GM23338 (cell line): ENCODE measurements around the gene TMEM120B. TPM values are rescaled to one million over a fixed set of nuclear protein-coding genes. Genes with fewer than 3 reads are reported as not detected.

ENCODE experiments used
- ATAC-seq: fragments of 200-7000 bp; cut with Tn5 transposase; 3 replicates; pipeline ENCODE4 v1.9.1; 2020
- DNase-seq: peaks from one replicate; pipeline ENCODE4 v3.0.0-alpha.2; 2015; ENCODE audit warnings: low spot score
- H2AFZ ChIP-seq: fragments of 200-600 bp; sonication (generic); 2 replicates; pipeline ENCODE4 v1.8.0; 2016; ENCODE audit warnings: antibody characterized with exemption, mild to moderate bottlenecking, moderate library complexity
- H3F3A ChIP-seq: fragments of 200-600 bp; sonication (generic); replicated peaks from 2 replicates; pipeline ENCODE4 v1.8.0; 2017; ENCODE audit warnings: antibody characterized with exemption, mixed run types, low read depth
- H3K27ac ChIP-seq: fragments of 200-600 bp; sonication (generic); 2 replicates; pipeline ENCODE4 v1.6.1; 2016; ENCODE audit warnings: low read depth
- H3K27me3 ChIP-seq: fragments of 200-600 bp; sonication (generic); 2 replicates; pipeline ENCODE4 v1.8.0; 2016; ENCODE audit warnings: mild to moderate bottlenecking, mixed run types, moderate library complexity; ENCODE audit not compliant: insufficient read depth
- H3K36me3 ChIP-seq: fragments of 200-600 bp; sonication (generic); 2 replicates; pipeline ENCODE4 v1.8.0; 2016; ENCODE audit warnings: mild to moderate bottlenecking; ENCODE audit not compliant: insufficient read depth
- H3K4me1 ChIP-seq: fragments of 200-600 bp; sonication (generic); 2 replicates; pipeline ENCODE4 v1.8.0; 2016; ENCODE audit warnings: mild to moderate bottlenecking, moderate library complexity; ENCODE audit not compliant: insufficient read depth
- H3K4me2 ChIP-seq: fragments of 200-600 bp; sonication (generic); 2 replicates; pipeline ENCODE4 v1.7.1; 2017; ENCODE audit warnings: mixed run types
- H3K4me3 ChIP-seq: fragments of 200-600 bp; sonication (generic); 2 replicates; pipeline ENCODE4 v1.6.1; 2016; ENCODE audit warnings: mixed run types
- H3K79me2 ChIP-seq: fragments of 200-600 bp; sonication (generic); replicated peaks from 2 replicates; pipeline ENCODE4 v1.8.0; 2017; ENCODE audit warnings: mild to moderate bottlenecking; ENCODE audit not compliant: insufficient read depth
- H3K9me2 ChIP-seq: fragments of 200-600 bp; sonication (generic); 2 replicates; pipeline ENCODE4 v1.8.0; 2017; ENCODE audit not compliant: insufficient read depth
- H4K20me1 ChIP-seq: fragments of 200-600 bp; sonication (generic); replicated peaks from 2 replicates; pipeline ENCODE4 v1.8.0; 2017; ENCODE audit warnings: mild to moderate bottlenecking; ENCODE audit not compliant: insufficient read depth
- H3K27ac Mint-ChIP-seq: 2 replicates; pipeline ENCODE4 v1.8.0; 2020; ENCODE audit warnings: inconsistent platforms, mild to moderate bottlenecking, moderate library complexity, mixed read lengths
- H3K27me3 Mint-ChIP-seq: 3 replicates; pipeline ENCODE4 v1.8.0; 2022; ENCODE audit warnings: low read depth, mild to moderate bottlenecking, moderate library complexity, mixed read lengths, inconsistent platforms; ENCODE audit not compliant: insufficient read depth, poor library complexity
- H3K36me3 Mint-ChIP-seq: 3 replicates; pipeline ENCODE4 v1.8.0; 2021; ENCODE audit warnings: low read depth, mild to moderate bottlenecking, inconsistent platforms, moderate library complexity, mixed read lengths
- H3K4me1 Mint-ChIP-seq: 3 replicates; pipeline ENCODE4 v1.8.0; 2020; ENCODE audit warnings: mild to moderate bottlenecking, inconsistent platforms, mixed read lengths
- H3K4me3 Mint-ChIP-seq: 3 replicates; pipeline ENCODE4 v1.8.0; 2021; ENCODE audit warnings: moderate library complexity, mild to moderate bottlenecking, inconsistent platforms, mixed read lengths
- H3K9me3 Mint-ChIP-seq: 3 replicates; pipeline ENCODE4 v1.8.0; 2020; ENCODE audit warnings: moderate library complexity, mild to moderate bottlenecking, inconsistent platforms, mixed read lengths
- CREB1 ChIP-seq: fragments of 250-450 bp; sonication (Bioruptor Pico); IDR thresholded peaks from 2 replicates; pipeline ENCODE4 v1.5.0; 2020; ENCODE audit warnings: low read depth, mild to moderate bottlenecking, moderate library complexity
- EZH2 ChIP-seq: fragments of 200-600 bp; sonication (generic); IDR thresholded peaks from one replicate; pipeline ENCODE4 v1.8.0; 2017; ENCODE audit warnings: antibody characterized with exemption, mild to moderate bottlenecking, low read depth; ENCODE audit not compliant: unreplicated experiment
- EZH2phosphoT487 ChIP-seq: fragments of 200-600 bp; sonication (generic); IDR thresholded peaks from one replicate; pipeline ENCODE4 v1.8.1; 2018; ENCODE audit warnings: antibody characterized with exemption; ENCODE audit not compliant: unreplicated experiment
- JUNB ChIP-seq: IDR thresholded peaks from one replicate; pipeline ENCODE4 v1.6.1; 2016; ENCODE audit warnings: antibody characterized with exemption; ENCODE audit not compliant: unreplicated experiment
- POLR2AphosphoS5 ChIP-seq: IDR thresholded peaks from 2 replicates; pipeline ENCODE4 v1.6.1; 2016; ENCODE audit warnings: antibody characterized with exemption, low read depth
- ZNF331 ChIP-seq: fragments of 250-450 bp; sonication (Bioruptor Pico); IDR thresholded peaks from 2 replicates; pipeline ENCODE4 v1.5.0; 2020; ENCODE audit warnings: low read depth, mild to moderate bottlenecking, moderate library complexity
- polyA plus RNA-seq: library from polyadenylated mRNA; unstranded; fragments of >200 nt; fragmentation: Nextera tagmentation; extraction: Ambion mirVana; gene quantifications from 2 replicates; pipeline ENCODE4 v1.2.1, GENCODE V29; 2016
- total RNA-seq: library from RNA; depleted of rRNA; stranded (reverse); fragments of >200 nt; shearing (Covaris generic); gene quantifications from 2 replicates; pipeline ENCODE4 v1.2.3, GENCODE V29; 2014
- TF ChIP-seq, protein P1 (sequence below): IDR thresholded peaks from one replicate; pipeline ENCODE4 v1.6.1; 2018; ENCODE audit warnings: antibody characterized with exemption; ENCODE audit not compliant: unreplicated experiment
- TF ChIP-seq, protein P2 (sequence below): IDR thresholded peaks from 2 replicates; pipeline ENCODE4 v1.6.1; 2016; ENCODE audit warnings: antibody characterized with exemption

The TMEM120B gene
- total and polyA plus RNA-seq, 2 experiments from 2014 or later: 15.0 to 36.0 TPM

DNA sequence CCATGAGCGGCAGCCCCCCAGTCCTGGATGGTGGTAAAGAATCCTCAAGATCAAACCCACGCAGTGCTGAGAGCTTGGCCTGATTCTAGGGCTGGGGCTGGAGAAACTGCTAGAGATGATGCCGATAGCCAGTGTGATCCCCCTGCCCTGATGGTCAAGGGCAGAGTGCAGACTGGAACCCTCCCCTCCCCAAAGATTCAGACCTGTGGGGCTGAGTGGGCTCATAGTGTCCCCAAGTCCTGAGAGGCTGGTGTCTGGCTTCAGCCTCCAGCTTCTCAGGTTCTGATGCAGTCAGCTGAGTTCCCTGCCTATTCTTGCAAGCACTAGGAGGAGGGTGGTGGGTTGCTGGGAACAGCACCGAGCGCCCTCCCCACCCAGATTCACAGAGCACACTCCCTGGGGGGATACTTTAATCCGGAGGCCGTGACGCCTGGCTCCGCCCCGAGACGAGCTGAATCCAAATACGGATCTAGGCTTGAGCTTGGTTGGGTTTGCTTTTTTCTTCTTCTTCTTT lies 69.0 kb downstream of the TMEM120B start:
- peaks cover 14% of the 10 kb centered on the region for H3K4me1 Mint-ChIP-seq
- ATAC-seq (peak; percentile 21), DNase-seq (no peak)
- Histone ChIP-seq H3F3A (0 out of 2 replicates have a peak, but pooled peaks cover 14% of the 10 kb centered on the region), H3K27me3 (no peaks in the 10 kb centered on the region), H3K4me2 (no peak overlapping the region), H4K20me1 (peaks cover 40% of the 10 kb centered on the region), H2AFZ (no peak overlapping the region), H3K4me1 (peaks cover 11% of the 10 kb centered on the region), H3K9me2 (no peaks in the 10 kb centered on the region), H3K4me3 (no peak overlapping the region), H3K79me2 (no peaks in the 10 kb centered on the region), H3K36me3 (0 out of 2 replicates have a peak, but pooled peaks cover 5% of the 10 kb centered on the region), H3K27ac (no peak overlapping the region)
- H3K27me3 Mint-ChIP-seq: peaks cover 23% of the 10 kb centered on the region
- no peak overlapping the region; the same call in 2 of the 3 replicates for H3K4me3 Mint-ChIP-seq
- H3K9me3 Mint-ChIP-seq: no peaks in the 10 kb centered on the region
- H3K27ac Mint-ChIP-seq: no peak overlapping the region
- TF ChIP-seq JUNB: no peak
- TF ChIP-seq EZH2: no peak
- TF ChIP-seq POLR2AphosphoS5: no peak
- TF ChIP-seq EZH2phosphoT487: no peak
- TF ChIP-seq ZNF331 (CRISPR knock-in tag): no peak
- no peak for TF ChIP-seq CREB1 (CRISPR knock-in tag)
- TF ChIP-seq, protein P1, sequence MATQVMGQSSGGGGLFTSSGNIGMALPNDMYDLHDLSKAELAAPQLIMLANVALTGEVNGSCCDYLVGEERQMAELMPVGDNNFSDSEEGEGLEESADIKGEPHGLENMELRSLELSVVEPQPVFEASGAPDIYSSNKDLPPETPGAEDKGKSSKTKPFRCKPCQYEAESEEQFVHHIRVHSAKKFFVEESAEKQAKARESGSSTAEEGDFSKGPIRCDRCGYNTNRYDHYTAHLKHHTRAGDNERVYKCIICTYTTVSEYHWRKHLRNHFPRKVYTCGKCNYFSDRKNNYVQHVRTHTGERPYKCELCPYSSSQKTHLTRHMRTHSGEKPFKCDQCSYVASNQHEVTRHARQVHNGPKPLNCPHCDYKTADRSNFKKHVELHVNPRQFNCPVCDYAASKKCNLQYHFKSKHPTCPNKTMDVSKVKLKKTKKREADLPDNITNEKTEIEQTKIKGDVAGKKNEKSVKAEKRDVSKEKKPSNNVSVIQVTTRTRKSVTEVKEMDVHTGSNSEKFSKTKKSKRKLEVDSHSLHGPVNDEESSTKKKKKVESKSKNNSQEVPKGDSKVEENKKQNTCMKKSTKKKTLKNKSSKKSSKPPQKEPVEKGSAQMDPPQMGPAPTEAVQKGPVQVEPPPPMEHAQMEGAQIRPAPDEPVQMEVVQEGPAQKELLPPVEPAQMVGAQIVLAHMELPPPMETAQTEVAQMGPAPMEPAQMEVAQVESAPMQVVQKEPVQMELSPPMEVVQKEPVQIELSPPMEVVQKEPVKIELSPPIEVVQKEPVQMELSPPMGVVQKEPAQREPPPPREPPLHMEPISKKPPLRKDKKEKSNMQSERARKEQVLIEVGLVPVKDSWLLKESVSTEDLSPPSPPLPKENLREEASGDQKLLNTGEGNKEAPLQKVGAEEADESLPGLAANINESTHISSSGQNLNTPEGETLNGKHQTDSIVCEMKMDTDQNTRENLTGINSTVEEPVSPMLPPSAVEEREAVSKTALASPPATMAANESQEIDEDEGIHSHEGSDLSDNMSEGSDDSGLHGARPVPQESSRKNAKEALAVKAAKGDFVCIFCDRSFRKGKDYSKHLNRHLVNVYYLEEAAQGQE: no peak
- H3K36me3 Mint-ChIP-seq: peaks cover 17% of the 10 kb centered on the region

DNA sequence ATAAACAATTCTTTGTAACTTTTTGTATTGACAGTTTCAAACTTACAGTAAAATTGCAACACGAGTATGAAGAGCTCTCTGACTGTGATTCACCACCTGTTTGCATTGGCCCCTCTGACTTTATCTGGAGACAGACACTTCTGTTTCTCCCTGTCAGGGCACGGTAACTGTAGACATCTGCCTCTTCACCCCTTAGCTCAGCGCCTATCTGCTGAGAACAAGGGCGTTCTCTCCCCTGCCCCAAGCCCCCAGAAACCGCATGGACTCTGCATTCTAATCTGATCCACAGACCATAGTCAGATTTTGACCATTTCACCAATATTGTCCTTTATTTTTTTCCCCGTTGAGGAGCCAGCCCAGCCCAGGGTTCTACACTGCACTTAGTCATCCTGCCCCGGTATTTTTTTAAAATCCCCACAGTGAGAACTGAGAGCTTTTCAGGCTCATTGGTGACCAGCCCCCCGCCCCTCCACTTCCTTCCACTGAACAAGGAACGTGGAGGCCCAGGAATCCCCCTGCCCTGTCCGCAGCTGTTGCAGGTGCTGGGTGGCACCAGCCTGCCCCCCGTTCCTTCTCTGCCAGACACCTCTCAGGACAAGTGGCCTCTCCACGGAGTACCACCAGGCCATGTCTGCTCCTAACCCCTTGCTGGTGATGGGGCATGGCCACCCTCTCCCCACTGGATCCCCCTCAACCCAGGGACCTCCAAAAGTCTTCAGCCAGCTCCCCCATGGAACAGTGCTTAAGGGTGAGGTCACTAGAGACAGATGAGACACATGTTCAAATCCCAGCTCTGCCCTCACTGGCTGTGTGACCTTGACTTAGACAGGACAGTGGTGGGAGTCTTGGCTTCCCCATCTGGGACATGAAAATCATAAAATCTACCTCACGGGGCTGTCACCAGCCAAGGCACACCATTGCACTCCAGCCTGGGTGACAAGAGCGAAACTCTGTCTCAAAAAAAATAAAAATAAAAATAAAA lies 69.7 kb downstream of the TMEM120B start:
- peak overlapping the region; percentile 67; the same call in 1 of the 2 replicates for H3K27ac Mint-ChIP-seq
- Histone ChIP-seq H3K9me2 (no peaks in the 10 kb centered on the region), H4K20me1 (peaks cover 40% of the 10 kb centered on the region), H3K36me3 (0 out of 2 replicates have a peak, but pooled peaks cover 5% of the 10 kb centered on the region), H3K4me2 (no peak overlapping the region), H3K27me3 (no peaks in the 10 kb centered on the region), H3K4me1 (peaks cover 11% of the 10 kb centered on the region), H2AFZ (no peak overlapping the region), H3K4me3 (no peak overlapping the region), H3K27ac (peak overlapping the region; percentile 76; the same call in 1 of the 2 replicates), H3K79me2 (no peaks in the 10 kb centered on the region), H3F3A (peaks cover 20% of the 10 kb centered on the region; the same call in 1 of the 2 replicates)
- ATAC-seq (peak; percentile 8; the same call in 1 of the 3 replicates), DNase-seq (no peak)
- peaks cover 30% of the 10 kb centered on the region for H3K27me3 Mint-ChIP-seq
- H3K36me3 Mint-ChIP-seq: peaks cover 19% of the 10 kb centered on the region
- H3K4me1 Mint-ChIP-seq: peaks cover 14% of the 10 kb centered on the region
- no peak overlapping the region; the same call in 2 of the 3 replicates for H3K4me3 Mint-ChIP-seq
- TF ChIP-seq POLR2AphosphoS5: peak; percentile 15; the same call in 1 of the 2 replicates
- TF ChIP-seq, protein P2, sequence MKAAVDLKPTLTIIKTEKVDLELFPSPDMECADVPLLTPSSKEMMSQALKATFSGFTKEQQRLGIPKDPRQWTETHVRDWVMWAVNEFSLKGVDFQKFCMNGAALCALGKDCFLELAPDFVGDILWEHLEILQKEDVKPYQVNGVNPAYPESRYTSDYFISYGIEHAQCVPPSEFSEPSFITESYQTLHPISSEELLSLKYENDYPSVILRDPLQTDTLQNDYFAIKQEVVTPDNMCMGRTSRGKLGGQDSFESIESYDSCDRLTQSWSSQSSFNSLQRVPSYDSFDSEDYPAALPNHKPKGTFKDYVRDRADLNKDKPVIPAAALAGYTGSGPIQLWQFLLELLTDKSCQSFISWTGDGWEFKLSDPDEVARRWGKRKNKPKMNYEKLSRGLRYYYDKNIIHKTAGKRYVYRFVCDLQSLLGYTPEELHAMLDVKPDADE: no peak
- no peaks in the 10 kb centered on the region for H3K9me3 Mint-ChIP-seq
